Nephron (organoid): ENCODE data around the gene C8G.

Experiments used
- H3K27ac Mint-ChIP-seq, 3 experiments: 2 replicates each; pipeline ENCODE4 v1.8.0; 2020; ENCODE audit warnings: mixed read lengths in 3 of 3, mild to moderate bottlenecking in 2 of 3, moderate library complexity in 1 of 3
- H3K27me3 Mint-ChIP-seq: 2 replicates; pipeline ENCODE4 v1.8.0; 2021; ENCODE audit warnings: low read depth, mild to moderate bottlenecking, moderate library complexity, mixed read lengths
- H3K36me3 Mint-ChIP-seq: 2 replicates; pipeline ENCODE4 v1.8.0; 2020; ENCODE audit warnings: low read depth, mixed read lengths
- H3K4me1 Mint-ChIP-seq: 2 replicates; pipeline ENCODE4 v1.8.0; 2020; ENCODE audit warnings: mixed read lengths
- H3K4me3 Mint-ChIP-seq, 3 experiments: 2 replicates each; pipeline ENCODE4 v1.8.0; 2020; ENCODE audit warnings: mild to moderate bottlenecking in 3 of 3, mixed read lengths in 3 of 3, moderate library complexity in 2 of 3
- H3K9me3 Mint-ChIP-seq: 2 replicates; pipeline ENCODE4 v1.8.0; 2020; ENCODE audit warnings: mixed read lengths
- TF ChIP-seq, protein P1 (sequence below), 3 experiments: fragments of 200-600 bp; sonication (generic); IDR thresholded peaks; one replicate each; pipeline ENCODE4 v1.5.0; 2021; ENCODE audit warnings: antibody characterized with exemption in 3 of 3; ENCODE audit not compliant: unreplicated experiment in 3 of 3

Gene C8G

DNA sequence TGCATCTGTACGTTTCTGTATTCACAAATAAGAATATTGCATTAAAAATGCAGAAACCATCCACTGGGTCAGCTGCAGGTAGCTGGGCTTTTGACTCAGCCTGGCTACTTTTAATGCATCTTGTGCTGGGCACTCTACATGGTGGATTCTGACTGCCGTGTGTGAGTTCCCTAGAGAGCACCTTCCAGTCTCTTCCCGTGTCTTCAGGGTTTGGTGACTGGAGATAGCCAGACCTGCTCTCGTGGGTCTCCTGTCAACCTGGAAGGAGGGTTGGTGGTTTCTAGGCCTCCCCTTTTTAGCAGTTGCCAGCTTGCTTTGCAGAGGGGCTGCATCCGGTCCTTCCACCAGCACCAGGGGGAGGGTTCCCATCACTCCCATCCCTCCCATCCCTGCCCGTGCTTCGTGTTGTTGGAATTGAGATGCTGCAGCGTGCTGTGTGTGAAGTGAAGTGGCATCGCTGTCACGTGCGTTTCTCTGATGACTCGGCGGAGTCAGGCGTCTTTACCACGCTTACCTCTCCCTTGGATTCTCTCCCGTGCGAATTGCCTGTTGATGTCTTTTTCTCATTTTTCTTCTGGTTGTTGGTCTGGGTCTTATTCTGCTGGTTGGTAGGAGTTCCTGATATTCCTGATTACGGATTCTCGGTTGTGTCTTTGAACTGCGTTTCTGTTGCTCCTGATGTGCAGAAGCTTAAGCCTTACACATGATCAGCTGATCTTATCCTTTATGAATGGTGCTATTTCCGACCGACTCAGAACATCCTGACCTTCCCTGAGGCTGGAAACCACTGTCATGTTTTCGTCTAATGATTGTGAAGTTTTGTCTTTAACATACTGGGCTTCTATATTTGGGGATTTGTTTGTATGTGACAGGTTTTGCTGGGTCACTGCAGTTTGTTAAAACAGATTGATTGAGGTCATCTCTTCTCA, 17.4 kb upstream of the C8G start:
- Mint-ChIP-seq H3K4me1 (no peaks in the 10 kb centered on the region), H3K36me3 (peaks cover 18% of the 10 kb centered on the region), H3K4me3 (no peak overlapping the region), H3K9me3 (peaks cover 5% of the 10 kb centered on the region), H3K27me3 (no peaks in the 10 kb centered on the region), H3K27ac (no peak overlapping the region)
- TF ChIP-seq, protein P1, sequence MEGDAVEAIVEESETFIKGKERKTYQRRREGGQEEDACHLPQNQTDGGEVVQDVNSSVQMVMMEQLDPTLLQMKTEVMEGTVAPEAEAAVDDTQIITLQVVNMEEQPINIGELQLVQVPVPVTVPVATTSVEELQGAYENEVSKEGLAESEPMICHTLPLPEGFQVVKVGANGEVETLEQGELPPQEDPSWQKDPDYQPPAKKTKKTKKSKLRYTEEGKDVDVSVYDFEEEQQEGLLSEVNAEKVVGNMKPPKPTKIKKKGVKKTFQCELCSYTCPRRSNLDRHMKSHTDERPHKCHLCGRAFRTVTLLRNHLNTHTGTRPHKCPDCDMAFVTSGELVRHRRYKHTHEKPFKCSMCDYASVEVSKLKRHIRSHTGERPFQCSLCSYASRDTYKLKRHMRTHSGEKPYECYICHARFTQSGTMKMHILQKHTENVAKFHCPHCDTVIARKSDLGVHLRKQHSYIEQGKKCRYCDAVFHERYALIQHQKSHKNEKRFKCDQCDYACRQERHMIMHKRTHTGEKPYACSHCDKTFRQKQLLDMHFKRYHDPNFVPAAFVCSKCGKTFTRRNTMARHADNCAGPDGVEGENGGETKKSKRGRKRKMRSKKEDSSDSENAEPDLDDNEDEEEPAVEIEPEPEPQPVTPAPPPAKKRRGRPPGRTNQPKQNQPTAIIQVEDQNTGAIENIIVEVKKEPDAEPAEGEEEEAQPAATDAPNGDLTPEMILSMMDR (IDR thresholded peaks at IDR 0.05; ENCODE audit: unreplicated experiment in 3 of 3): no peak

DNA sequence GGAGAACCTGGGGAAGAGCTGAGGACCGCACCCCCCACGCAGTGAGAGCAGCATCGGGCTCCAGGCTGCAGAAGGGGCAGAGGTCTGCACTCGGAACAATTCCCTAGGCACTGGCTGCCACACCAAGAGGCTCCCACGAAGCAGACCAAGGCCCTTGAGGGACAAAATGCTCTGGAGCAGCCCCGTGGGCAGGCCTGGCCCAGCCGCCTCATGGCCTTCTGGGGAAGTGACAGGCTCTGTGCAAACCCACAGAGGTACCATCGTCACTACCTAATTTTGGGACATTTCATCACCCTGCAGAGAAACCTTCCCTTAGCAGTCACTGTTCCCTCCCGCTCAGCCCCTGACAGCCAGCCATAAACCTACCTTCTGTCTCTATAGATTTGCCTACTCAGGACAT, 16.5 kb upstream of the C8G start:
- TF ChIP-seq, protein P1 (IDR thresholded peaks at IDR 0.05; ENCODE audit: unreplicated experiment in 3 of 3): no peak
- no peaks in the 10 kb centered on the region for H3K27me3 Mint-ChIP-seq
- H3K9me3 Mint-ChIP-seq: peaks cover 8% of the 10 kb centered on the region
- H3K4me1 Mint-ChIP-seq: no peaks in the 10 kb centered on the region
- no peak overlapping the region for H3K4me3 Mint-ChIP-seq
- H3K27ac Mint-ChIP-seq: peak overlapping the region in 1 of 3 experiments; percentile 38
- H3K36me3 Mint-ChIP-seq: peaks cover 22% of the 10 kb centered on the region

DNA sequence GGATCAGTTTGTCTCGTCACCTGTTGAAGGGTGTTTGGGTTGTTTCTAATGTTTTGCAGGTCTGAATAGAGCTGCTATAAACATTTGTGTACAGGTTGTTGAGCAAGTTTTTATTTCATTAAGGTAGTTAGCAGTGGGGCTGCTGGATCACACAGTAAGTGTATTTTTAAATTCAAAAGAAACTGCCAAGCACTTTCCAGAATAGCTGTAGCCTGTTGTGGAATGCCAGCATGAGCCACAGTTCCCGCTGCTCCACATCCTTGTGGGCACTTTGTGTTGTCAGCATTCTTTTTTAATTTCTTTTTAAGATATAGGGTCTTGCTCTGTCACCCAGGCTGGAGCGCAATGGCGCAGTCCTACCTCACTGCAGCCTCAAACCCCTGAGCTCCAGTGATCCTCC, 15.0 kb upstream of the C8G start:
- H3K27me3 Mint-ChIP-seq: no peaks in the 10 kb centered on the region
- H3K4me1 Mint-ChIP-seq: no peaks in the 10 kb centered on the region
- peaks cover 8% of the 10 kb centered on the region for H3K9me3 Mint-ChIP-seq
- H3K36me3 Mint-ChIP-seq: peaks cover 34% of the 10 kb centered on the region
- H3K4me3 Mint-ChIP-seq: no peak overlapping the region
- H3K27ac Mint-ChIP-seq: no peak overlapping the region
- TF ChIP-seq, protein P1 (IDR thresholded peaks at IDR 0.05; ENCODE audit: unreplicated experiment in 3 of 3): no peak

DNA sequence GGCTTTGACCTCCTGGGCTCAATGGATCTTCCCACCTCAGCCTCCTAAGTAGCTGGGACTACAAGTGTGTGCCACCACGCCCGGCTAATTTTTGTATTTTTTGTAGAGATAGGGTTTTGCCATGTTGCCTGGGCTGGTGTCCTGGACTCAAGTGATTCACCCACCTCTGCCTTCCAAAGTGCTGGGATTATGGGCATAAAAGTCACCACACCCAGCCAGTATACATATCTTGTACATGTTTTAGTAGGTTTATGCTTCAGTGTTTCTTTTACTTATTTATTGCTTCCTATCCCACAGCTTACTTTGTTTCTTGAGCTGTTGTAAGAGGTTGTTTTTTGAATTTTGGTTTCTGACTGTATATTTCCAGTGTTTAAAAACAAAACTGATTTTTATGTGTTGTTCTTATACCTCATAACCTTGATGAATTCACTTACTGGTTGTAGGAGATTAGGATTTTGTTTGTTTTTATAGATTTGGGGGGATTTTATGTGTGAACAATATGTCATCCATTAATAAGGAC, 13.4 kb upstream of the C8G start:
- TF ChIP-seq, protein P1 (IDR thresholded peaks at IDR 0.05; ENCODE audit: unreplicated experiment in 3 of 3): no peak
- Mint-ChIP-seq H3K27me3 (no peaks in the 10 kb centered on the region), H3K36me3 (peaks cover 42% of the 10 kb centered on the region), H3K4me3 (no peak overlapping the region), H3K4me1 (no peaks in the 10 kb centered on the region), H3K9me3 (peaks cover 8% of the 10 kb centered on the region), H3K27ac (no peak overlapping the region)

DNA sequence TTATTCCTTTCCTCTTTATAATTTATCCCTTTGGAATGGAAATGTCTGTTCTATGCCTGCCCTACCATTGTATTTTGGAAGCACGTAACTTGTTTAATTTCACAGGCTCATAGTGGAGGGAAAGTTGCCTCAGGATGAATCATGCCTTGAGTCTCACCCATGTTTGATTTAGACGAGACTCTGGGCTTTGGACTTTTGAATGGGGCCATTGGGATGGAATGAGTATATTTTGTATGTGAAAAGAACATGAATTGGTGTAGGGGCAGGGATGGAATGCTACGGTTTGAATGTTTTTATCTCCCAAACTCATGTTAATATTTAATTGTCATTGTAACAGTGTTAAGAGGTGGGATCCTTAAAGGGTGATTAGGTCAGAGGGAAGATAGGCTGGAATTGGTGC, 10.8 kb upstream of the C8G start:
- Mint-ChIP-seq H3K36me3 (peaks cover 48% of the 10 kb centered on the region), H3K9me3 (peaks cover 8% of the 10 kb centered on the region), H3K4me3 (no peak overlapping the region), H3K4me1 (no peaks in the 10 kb centered on the region), H3K27ac (no peak overlapping the region), H3K27me3 (no peaks in the 10 kb centered on the region)
- TF ChIP-seq, protein P1 (IDR thresholded peaks at IDR 0.05; ENCODE audit: unreplicated experiment in 3 of 3): no peak
